Aorta (tissue), 5 donors: Measurements from ENCODE around the gene TEX19. TPM values are rescaled to one million over a fixed set of nuclear protein-coding genes. Genes with fewer than 3 reads are reported as not detected.

ENCODE experiments used
- ATAC-seq: fragments of 200-7000 bp; cut with Tn5 transposase; one replicate; pipeline ENCODE4 v1.9.1; 2022; ENCODE audit warnings: moderate library complexity; ENCODE audit not compliant: low FRiP score
- DNase-seq, 2 donors: peaks; one replicate each; pipeline ENCODE4 v3.0.0-alpha.2; 2020
- H3K27ac ChIP-seq, 2 donors: one replicate each; pipeline ENCODE4 v1.5.1; 2013; ENCODE audit warnings: low read length in 2 of 2, mild to moderate bottlenecking in 2 of 2, moderate library complexity in 2 of 2, control low read depth in 1 of 2, inconsistent platforms in 1 of 2, low read depth in 1 of 2
- H3K27me3 ChIP-seq, 2 donors: one replicate each; pipeline ENCODE4 v1.6.1; 2013; ENCODE audit warnings: control low read depth in 1 of 2, low read length in 1 of 2, mild to moderate bottlenecking in 1 of 2, moderate library complexity in 1 of 2; ENCODE audit not compliant: insufficient read depth in 2 of 2, control insufficient read depth in 1 of 2
- H3K36me3 ChIP-seq, 2 donors: one replicate each; pipeline ENCODE4 v1.6.1; 2013; ENCODE audit warnings: control low read depth in 1 of 2, low read length in 1 of 2, mild to moderate bottlenecking in 1 of 2; ENCODE audit not compliant: insufficient read depth in 2 of 2, control insufficient read depth in 1 of 2
- H3K4me1 ChIP-seq, 2 donors: one replicate each; pipeline ENCODE4 v1.6.1; 2013; ENCODE audit warnings: low read length in 2 of 2, control low read depth in 1 of 2, mild to moderate bottlenecking in 1 of 2, moderate library complexity in 1 of 2; ENCODE audit not compliant: insufficient read depth in 2 of 2, control insufficient read depth in 1 of 2
- H3K4me3 ChIP-seq, 2 donors: one replicate each; pipeline ENCODE4 v1.5.1; 2013; ENCODE audit warnings: low read length in 2 of 2, control low read depth in 1 of 2, mild to moderate bottlenecking in 1 of 2
- H3K9me3 ChIP-seq: one replicate; pipeline ENCODE4 v1.6.1; 2013; ENCODE audit warnings: mild to moderate bottlenecking, low read length; ENCODE audit not compliant: control insufficient read depth
- WGBS, 2 donors: extraction: QIAGEN DNeasy Blood & Tissue Kit; methylation state at CpG; one replicate each; pipeline ENCODE4 v1.1.7; 2013; 5-methylcytosine and 5-hydroxymethylcytosine counted together
- intact Hi-C, 2 donors: fragments of 100-400 bp; cut with DNase I; formaldehyde crosslinking; loops; one replicate each; pipeline versions ENCODE4 v1.14.2 to v1.15.0; 2022
- polyA plus RNA-seq, 2 donors: library from polyadenylated mRNA; stranded (reverse); fragments of 200-250 nt; gene quantifications; one replicate each; pipeline ENCODE4 v1.2.3, GENCODE V29; 2013
- total RNA-seq, 2 donors: library from RNA; stranded (reverse); fragmentation: NEBNext Ultra II Directional; extraction: Animal tissue kit (Norgen Biotek cat#: 25700); gene quantifications; one replicate each; pipeline ENCODE4 v1.2.1, GENCODE V29; 2021
- donor health status: healthy with polysubstance abuse.
- donor health status: Bipolar disorder and iron deficiency.
- donor health status: DM: no; HTN: no; CAD: no.
- donor health status: DM: no; HTN: no; CAD: no.
- donor health status: DM: yes; HTN: yes; CAD: no.

The TEX19 gene
- total and polyA plus RNA-seq, 4 donors: not detected

GRCh38 chr17:82327289-82327688 lies 31.8 kb upstream of the TEX19 start:
- H3K27me3 ChIP-seq: no peaks in the 10 kb centered on the region
- intact Hi-C loops: loop anchor here (10.0 kb wide), 1 partner anchor 292 kb away; the partner anchor contains the start of genes DCXR (in 2 of the 2) and RAC3 (in 2 of the 2)
- ATAC-seq (no peak), DNase-seq (peak in 1 of 2 donors; percentile 42)
- no peaks in the 10 kb centered on the region for H3K4me1 ChIP-seq
- no peaks in the 10 kb centered on the region for H3K36me3 ChIP-seq
- no peaks in the 10 kb centered on the region for H3K9me3 ChIP-seq
- WGBS, 2 donors: 41 to 51% methylated on average over 14 to 15 of the region's 15 CpGs
- H3K4me3 ChIP-seq: no peak overlapping the region
- H3K27ac ChIP-seq: no peak overlapping the region

- no peaks in the 10 kb centered on the region for H3K27me3 ChIP-seq
- WGBS, 2 donors: 59 to 64% methylated on average over 16 of the region's 16 CpGs
- no peak overlapping the region for H3K4me3 ChIP-seq
- intact Hi-C loops: loop anchor here (10.0 kb wide), 1 partner anchor 293 kb away; the partner anchor contains the start of genes DCXR (in 2 of the 2) and RAC3 (in 2 of the 2)
- no peak for ATAC-seq
- H3K4me1 ChIP-seq: no peaks in the 10 kb centered on the region
- no peaks in the 10 kb centered on the region for H3K36me3 ChIP-seq
- no peaks in the 10 kb centered on the region for H3K9me3 ChIP-seq
- H3K27ac ChIP-seq: no peak overlapping the region
- DNase-seq: peak in 1 of 2 donors; percentile 34
These were observed 31.3 kb upstream of the TEX19 start for GRCh38 chr17:82327757-82328140.

- H3K27ac ChIP-seq: no peak overlapping the region
- H3K4me3 ChIP-seq: no peak overlapping the region
- no peaks in the 10 kb centered on the region for H3K4me1 ChIP-seq
- DNase-seq: peak in 1 of 2 donors; percentile 44
- ATAC-seq: no peak
- no peaks in the 10 kb centered on the region for H3K36me3 ChIP-seq
- 72 to 80% methylated on average over 28 of the region's 28 CpGs for WGBS, 2 donors
- H3K27me3 ChIP-seq: no peaks in the 10 kb centered on the region
- intact Hi-C loops: loop anchor here (10.0 kb wide), 1 partner anchor 294 kb away; the partner anchor contains the start of genes DCXR (in 2 of the 2) and RAC3 (in 2 of the 2)
- H3K9me3 ChIP-seq: no peaks in the 10 kb centered on the region
These were observed 30.7 kb upstream of the TEX19 start for GRCh38 chr17:82328141-82328993.

- intact Hi-C loops: loop anchor here (10.0 kb wide), 1 partner anchor 294 kb away; the partner anchor contains the start of genes DCXR (in 2 of the 2) and RAC3 (in 2 of the 2)
- H3K36me3 ChIP-seq: no peaks in the 10 kb centered on the region
- peak in 1 of 2 donors; percentile 37 for DNase-seq
- no peak for ATAC-seq
- 88 to 90% methylated on average over 15 of the region's 15 CpGs for WGBS, 2 donors
- H3K4me3 ChIP-seq: no peak overlapping the region
- H3K27ac ChIP-seq: no peak overlapping the region
- no peaks in the 10 kb centered on the region for H3K27me3 ChIP-seq
- H3K9me3 ChIP-seq: no peaks in the 10 kb centered on the region
- H3K4me1 ChIP-seq: no peaks in the 10 kb centered on the region
These were observed 30.0 kb upstream of the TEX19 start for GRCh38 chr17:82328994-82329507.

GRCh38 chr17:82329683-82330321 lies 29.2 kb upstream of the TEX19 start:
- no peak for ATAC-seq
- Histone ChIP-seq H3K9me3 (no peaks in the 10 kb centered on the region), H3K27ac (no peak overlapping the region), H3K36me3 (no peaks in the 10 kb centered on the region), H3K4me3 (no peak overlapping the region), H3K4me1 (no peaks in the 10 kb centered on the region), H3K27me3 (no peaks in the 10 kb centered on the region)
- 73 to 76% methylated on average over 19 of the region's 19 CpGs for WGBS, 2 donors
- intact Hi-C loops: loop anchor here (10.0 kb wide), 1 partner anchor 295 kb away; the partner anchor contains the start of genes DCXR (in 2 of the 2) and RAC3 (in 2 of the 2)
- DNase-seq: peak in 1 of 2 donors; percentile 46

GRCh38 chr17:82330322-82331239 lies 28.5 kb upstream of the TEX19 start:
- Histone ChIP-seq H3K4me1 (no peaks in the 10 kb centered on the region), H3K27ac (no peak overlapping the region), H3K4me3 (no peak overlapping the region), H3K36me3 (no peaks in the 10 kb centered on the region), H3K27me3 (no peaks in the 10 kb centered on the region), H3K9me3 (no peaks in the 10 kb centered on the region)
- DNase-seq (peak; percentile 47 to 78), ATAC-seq (no peak)
- intact Hi-C loops: no loop called here
- WGBS, 2 donors: 37 to 38% methylated on average over 28 of the region's 28 CpGs

GRCh38 chr17:82331345-82331939 lies 27.6 kb upstream of the TEX19 start:
- DNase-seq: peak in 1 of 2 donors; percentile 37
- H3K36me3 ChIP-seq: no peaks in the 10 kb centered on the region
- 74 to 80% methylated on average over 25 of the region's 25 CpGs for WGBS, 2 donors
- intact Hi-C loops: no loop called here
- H3K27me3 ChIP-seq: no peaks in the 10 kb centered on the region
- H3K27ac ChIP-seq: no peak overlapping the region
- H3K4me1 ChIP-seq: no peaks in the 10 kb centered on the region
- H3K4me3 ChIP-seq: no peak overlapping the region
- no peaks in the 10 kb centered on the region for H3K9me3 ChIP-seq
- ATAC-seq: no peak
